ENCODE measurements around the gene SLC20A1.

DNA sequence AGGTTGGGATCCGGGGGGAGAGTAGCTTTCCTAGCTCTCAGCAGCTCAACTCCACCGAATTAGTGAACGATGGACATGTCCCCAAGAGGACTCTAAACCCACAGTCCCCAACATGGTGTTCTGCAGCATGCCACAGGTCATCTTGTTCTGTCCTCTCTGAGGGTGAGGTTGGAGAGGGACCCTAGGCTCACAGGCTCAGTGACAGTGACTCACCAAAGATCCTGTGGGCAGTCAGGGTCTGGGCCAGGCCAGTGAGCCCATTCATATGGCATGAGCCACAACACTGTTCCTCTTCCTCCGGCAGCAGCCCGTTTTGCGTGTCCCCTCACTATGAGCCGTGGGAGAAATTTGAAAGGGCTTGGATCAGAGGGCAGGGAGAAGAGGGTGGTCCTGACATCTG lies 2.8 kb upstream of the SLC20A1 start:
- TF ChIP-seq MAX (IDR thresholded peaks at IDR 0.05) (no peak), SP1 (IDR thresholded peaks at IDR 0.05; ENCODE audit: low read depth) (no peak), RAD21 (IDR thresholded peaks at IDR 0.05; ENCODE audit: low read depth) (no peak)
